ENCODE measurements around the gene GRIK5.

Gene GRIK5

DNA sequence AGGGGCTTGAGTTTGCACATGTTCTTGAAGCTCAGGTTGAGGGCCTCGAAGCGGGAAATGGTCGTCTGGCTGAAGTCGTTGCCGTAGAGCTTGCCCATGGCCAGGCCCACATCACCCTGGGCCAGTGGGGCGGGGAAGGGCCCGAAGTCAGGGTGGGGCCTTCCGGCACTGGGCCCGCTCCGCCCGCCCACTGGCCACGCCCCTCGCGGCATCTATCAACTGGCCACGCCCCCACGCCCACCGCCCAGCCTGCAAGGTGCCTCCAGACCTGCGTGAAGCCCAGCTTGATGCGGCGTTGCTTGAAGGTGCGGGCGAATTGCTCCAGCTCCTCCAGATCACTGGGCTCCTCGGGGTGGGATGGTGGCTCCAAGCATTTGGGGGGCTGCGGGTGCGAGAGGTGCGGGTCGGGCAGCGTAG, 25.8 kb upstream of the GRIK5 start:
- DNase-seq (ENCODE audit: low spot score) = peak; percentile 85

DNA sequence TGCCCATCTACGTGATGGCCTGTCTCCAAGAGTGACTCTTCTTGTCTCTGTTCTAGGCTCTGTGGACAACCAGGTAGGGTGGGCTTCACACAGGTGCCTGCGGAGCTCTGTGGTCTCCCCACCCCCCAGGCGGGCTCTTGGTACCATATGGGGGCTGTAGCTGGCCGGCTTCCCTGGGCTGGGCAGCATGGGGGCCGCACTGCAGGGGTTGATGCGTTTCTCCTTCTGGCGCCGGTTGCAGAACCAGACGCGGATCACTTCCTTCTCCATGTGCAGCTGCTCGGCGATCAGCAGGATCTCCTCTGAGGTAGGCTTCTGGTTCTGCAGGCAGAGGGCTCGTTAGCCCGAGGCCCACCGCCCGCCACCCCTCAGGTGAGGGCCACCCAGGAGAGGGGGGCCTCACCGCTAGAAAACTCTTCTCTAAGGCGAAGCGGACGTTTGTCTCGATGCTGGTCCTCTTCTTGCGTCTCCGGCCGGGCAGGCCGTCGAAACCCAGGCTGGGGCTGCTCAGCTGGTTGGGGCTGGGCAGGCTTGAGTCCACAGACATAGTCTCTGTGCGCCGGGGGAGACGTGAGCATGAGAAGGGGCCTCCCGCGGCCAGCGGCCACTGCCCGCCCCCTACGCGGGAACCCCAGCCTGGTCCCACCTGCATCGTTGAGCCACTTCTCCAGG, 25.3 kb upstream of the GRIK5 start:
- no peak for DNase-seq (ENCODE audit: low spot score)

DNA sequence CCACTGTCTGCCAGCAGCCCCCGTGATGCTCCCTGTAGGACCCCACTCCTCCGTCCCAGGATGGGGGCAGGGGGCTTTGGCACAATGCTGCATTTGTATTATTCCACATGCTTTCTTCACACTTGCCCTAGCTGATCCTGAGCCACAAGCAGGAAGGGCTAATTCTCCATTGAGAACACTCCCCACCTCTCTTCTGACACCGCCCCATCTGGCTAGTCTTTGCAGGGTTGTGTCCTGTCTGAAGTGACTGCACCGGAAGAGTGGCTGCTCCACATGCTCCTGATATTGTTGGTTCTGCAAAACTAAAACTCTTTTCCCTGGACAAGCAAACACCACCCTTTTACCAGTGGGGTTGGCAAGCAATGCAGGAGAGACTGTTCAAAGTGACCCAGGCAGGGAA, 23.9 kb upstream of the GRIK5 start:
- no peak for DNase-seq (ENCODE audit: low spot score)

DNA sequence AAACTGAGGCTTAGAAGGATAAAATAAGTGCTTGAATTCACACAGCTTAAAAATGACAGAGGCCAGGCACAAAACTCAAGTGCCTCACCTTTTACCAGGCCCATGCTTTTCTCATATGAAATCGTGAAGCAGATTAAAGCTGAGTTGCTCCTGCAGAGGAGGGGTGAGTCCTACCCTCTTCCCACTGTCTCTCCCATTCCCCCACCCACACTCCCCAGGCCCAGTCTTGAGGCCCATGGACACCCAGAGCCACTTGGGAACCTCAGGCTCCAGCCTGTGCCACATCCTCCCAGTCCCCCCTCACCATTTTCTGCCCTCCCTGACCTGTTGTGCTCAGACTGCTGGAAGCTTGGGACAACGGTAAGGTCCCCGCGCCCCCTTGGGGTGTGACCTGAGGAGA, 23.5 kb upstream of the GRIK5 start:
- no peak for DNase-seq (ENCODE audit: low spot score)

DNA sequence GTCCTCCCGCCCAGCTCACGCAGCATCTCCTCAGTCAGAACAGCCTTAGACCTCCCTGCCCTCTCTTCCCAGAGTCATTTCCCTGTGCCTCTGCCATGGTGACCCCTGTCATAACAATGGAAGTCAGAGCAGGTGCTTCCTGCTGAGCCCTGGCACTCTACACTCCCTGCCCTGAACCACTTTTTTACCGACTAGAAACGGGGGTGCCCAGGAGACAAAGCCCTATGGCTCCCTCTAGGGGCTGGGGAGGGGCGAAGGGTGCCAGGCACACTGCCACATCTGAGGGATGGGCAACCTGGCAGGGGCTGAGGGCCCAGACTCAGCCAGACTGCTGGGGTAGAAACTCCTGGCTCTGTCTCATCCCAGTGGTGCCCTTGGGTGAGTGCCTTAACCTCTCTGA, 22.3 kb upstream of the GRIK5 start:
- no peak for DNase-seq (ENCODE audit: low spot score)

DNA sequence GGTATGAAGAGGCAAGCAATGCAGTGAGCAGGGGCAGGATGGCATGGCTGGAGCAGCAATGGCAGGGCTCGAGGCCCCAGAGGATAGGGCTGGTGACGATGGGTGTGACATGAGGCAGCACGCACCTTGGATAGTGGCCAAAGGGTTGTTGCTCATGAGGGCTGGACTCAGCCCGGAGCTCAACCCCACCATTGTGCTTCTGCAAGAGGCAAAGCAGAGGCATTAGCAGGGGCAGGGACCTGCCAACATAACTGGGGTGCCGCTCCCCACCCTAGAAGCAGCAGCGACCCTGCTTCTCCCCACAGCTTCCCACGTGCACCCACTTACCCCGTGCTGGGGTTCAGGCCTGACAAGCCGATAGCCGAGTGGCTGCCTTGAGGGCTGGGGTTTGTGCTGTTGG, 21.7 kb upstream of the GRIK5 start:
- DNase-seq (ENCODE audit: low spot score) = no peak

DNA sequence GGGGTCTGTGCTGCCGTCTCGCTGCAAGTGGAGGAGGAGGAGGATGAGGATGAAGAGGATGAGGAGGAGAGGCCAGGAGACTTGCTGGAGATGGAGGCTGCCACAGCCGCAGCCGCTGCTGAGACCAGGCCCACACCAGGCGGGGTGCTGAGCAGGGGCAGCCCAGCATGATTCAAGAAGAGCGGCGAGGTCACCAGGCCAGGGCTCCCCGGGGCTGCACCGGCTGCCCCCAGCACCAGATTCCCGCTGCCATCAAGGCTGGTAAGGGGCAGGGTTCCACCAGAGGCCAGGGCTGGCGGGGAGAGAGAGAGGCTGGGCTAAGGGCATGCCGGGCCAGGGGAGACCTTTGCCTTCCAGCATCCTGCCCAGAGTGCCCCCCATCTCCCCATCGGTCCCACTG, 21.3 kb upstream of the GRIK5 start:
- no peak for DNase-seq (ENCODE audit: low spot score)

DNA sequence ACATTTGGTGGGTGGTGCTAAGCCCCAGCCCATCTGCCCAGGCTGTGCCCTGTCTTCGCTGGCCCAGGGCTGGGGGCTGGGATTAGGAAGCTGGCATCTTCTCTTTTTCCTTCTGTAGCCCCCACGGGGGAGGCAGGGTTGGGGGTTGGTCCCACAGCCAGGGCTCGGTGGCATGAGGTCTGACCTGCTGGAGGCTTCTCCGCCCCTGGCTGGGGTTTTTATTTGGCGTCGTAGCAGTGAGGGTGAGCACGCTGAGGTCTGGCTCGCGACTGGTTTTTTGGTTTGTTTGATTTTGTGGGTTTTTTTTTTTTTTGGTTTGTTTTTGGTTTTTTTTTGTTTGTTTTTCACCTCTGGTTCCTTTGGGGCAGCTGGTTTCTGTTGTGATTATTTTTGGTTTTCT, 20.7 kb upstream of the GRIK5 start:
- no peak for DNase-seq (ENCODE audit: low spot score)

DNA sequence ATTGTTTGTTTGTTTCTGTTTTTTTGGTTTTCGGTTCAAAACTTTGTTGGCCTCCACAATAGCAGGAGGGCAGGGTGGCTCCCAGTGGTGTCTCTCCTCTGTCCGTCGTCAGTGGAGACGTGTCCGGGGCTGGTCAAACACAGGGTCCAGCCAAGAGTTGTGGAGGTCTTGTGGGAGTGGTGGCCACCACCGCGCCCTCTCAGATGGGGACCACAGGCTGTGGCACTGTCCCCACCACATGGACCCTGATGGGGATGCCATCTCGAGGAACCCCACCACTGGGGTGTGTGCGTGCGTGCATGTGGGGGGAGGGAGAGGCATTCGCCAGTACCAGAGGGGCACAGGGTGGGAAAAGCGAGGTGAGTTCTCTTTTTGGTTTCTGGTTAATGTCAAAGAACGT, 19.8 kb upstream of the GRIK5 start:
- DNase-seq (ENCODE audit: low spot score) = no peak

DNA sequence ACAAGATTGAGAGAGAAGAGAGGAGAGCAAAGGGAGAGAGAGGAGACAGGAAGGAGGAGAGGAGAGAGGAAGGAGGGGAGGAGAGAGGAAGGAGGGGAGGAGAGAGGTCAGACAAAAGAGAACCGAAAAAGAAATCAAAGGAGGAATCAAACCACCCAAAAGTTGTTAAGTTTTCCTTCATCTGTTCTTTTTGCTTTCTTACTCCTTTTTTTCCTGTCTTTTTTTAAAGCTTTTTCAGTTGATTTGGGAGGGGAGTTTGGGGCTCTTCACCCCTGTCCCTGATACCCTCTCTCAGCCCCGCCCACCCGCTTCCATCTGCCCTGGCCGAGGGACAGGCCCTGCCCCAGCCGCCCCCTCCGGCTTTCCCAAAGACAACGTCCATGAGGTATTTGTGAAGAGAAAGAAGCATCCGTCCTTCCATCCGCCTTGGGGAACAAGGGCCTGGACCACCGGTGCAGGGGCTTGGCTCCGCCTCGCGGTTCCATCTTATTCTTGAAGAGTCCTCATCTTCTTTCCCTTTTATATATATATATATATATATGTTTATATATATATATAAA, 19.3 kb upstream of the GRIK5 start:
- no peak for DNase-seq (ENCODE audit: low spot score)

DNA sequence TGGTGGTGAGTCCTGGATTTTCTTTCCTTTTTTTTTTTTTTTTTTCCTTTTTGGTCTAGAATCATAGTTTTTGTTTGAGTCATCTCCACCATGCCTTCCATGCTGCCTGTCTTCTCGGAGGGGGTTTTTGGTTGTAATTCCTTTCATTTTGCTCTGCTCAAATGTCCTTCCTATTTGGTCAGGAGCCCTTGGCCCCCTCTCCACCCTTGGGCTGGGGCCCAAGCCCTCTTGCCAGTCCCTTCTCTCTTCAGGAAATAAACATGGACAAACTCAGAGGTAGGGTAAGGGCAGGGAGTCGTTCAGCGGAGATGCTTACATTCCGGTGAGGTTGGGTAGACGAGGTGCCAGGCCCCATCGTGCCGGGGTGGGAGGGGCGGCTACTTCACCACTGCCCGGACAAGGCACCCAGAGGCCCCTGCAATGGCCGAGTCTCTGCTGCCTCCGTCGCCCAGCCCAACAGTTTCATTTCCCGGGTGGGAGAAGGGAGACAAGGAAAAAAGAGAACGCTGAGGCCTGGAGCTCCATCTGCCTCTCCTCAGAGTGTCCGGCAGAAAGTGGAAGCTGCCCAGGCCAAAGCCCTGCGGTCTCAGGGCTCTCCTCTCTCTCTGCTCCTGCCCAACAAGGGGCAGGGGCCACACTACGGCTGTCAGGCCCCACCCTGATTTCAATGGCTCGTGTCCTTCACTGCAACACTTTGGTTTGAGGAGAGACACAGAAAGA, 18.6 kb upstream of the GRIK5 start:
- no peak for DNase-seq (ENCODE audit: low spot score)

DNA sequence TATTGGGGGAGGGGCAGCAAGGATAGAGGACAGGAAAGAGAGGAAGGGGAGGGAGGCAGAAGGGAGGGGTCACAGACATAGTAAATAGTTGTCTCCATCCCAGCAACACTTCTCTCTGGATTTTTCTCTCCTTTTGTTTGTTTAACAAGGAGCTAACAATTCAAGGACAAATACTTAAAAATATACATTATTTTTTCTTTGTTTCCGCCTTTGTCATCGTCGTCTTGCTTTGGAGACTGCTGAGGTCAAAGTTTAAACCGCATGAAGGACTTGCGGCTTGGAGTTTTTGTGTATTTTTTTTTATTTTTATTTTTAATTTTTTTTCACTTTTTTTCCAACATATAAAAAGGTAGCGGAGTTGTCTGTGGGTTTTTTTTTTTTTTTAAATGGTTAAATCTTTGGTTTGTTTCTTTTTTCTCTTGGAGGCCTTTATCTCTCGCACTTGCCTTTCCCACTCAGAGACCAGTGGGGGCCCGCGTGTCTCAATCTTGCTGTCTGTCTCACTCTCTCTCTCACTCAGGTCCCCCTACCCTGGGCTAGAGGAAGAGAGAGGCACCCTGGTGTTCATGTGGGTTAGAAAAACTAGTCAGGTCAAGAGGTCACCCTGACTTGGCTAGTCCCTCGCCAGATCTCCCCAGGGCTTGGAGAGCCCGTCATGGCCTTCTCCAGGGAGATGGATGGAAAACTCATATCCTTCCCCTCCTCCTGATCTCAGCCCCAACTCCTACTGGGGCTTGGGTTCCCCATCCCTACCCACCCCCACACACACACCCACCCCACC, 17.0 kb upstream of the GRIK5 start:
- no peak for DNase-seq (ENCODE audit: low spot score)

DNA sequence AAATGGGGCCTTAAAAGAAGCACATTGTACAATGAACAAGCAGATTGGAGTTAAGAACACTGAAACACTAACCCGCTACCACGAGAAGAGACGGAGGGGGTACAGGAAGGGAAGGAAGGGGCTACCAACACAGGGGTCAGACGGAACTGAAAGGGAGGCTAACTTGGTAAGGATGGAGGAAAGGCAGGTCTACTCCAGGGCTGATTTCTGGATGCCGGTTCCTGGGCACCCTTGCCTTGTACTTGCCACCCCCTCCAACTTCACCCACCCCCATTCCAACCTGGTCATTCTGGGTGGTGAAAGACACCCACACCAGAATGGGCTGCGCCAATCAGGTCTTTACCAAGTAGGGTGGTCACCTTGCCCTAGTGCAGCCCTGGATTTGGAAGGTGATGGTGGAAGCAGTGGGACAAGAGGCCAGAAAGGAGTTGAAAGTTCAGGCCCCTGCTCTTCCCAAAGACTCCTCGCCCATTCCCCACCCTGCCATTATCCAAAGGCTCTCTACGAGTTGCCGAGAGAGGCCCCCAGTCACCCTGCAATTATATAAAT, 16.3 kb upstream of the GRIK5 start:
- no peak for DNase-seq (ENCODE audit: low spot score)

DNA sequence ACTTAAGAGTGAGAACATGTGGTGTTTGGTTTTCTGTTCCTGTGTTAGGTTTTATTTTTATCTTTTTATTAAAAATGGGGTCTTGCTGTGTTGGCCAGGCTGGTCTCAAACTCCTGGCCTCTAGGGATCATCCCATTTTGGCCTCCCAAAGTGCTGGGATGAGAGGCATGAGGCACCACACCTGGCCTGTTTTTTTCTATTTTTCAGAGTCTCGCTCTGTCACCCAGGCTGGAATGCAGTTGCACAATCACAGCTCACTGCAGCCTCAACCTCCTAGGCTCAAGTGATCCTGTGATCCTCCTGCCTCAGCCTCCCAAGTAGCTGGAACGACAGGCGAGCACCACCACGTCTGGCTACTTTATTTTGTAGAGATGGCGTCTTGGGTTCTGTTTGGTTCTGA, 13.5 kb upstream of the GRIK5 start:
- DNase-seq (ENCODE audit: low spot score) = no peak

DNA sequence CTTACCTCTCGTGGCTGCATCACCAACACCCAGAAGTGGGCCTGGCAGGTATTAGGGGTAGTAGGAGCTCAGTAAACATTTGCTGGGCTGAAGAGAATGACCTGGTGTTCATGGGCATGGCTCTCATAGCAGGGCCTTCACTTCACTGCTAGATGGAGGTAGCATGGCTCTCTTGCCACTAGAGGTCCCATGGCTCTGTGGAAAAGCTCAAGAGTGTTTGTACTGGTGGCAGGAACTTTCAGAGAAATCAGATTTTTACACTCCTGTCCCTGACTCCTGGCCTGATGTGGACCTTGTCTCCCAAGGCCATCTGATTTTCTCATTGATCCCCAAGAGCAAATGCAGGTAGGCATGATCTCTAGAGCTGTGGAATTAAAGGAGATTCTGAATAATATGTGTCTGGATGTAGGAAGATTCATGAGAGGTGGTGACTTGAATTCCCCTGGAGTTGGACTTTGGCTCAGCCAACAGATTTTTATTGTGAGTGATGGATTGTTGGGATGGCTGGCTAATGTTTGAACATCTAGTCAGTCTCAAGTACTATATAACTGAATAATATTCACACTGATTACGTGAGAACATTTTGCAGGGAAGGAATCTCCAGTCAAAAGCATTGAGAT, 11.7 kb upstream of the GRIK5 start:
- DNase-seq (ENCODE audit: low spot score) = no peak

DNA sequence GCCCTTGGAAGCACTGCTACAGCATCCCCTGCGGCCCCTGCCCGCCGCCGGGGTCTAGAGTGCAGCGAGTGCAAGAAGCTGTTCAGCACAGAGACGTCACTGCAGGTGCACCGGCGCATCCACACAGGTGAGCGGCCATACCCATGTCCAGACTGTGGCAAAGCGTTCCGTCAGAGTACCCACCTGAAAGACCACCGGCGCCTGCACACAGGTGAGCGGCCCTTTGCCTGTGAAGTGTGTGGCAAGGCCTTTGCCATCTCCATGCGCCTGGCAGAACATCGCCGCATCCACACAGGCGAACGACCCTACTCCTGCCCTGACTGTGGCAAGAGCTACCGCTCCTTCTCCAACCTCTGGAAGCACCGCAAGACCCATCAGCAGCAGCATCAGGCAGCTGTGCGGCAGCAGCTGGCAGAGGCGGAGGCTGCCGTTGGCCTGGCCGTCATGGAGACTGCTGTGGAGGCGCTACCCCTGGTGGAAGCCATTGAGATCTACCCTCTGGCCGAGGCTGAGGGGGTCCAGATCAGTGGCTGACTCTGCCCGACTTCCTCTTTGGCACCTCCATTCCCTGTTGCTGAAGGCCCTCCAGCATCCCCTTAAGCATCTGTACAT, 10.9 kb upstream of the GRIK5 start:
- no peak for DNase-seq (ENCODE audit: low spot score)

DNA sequence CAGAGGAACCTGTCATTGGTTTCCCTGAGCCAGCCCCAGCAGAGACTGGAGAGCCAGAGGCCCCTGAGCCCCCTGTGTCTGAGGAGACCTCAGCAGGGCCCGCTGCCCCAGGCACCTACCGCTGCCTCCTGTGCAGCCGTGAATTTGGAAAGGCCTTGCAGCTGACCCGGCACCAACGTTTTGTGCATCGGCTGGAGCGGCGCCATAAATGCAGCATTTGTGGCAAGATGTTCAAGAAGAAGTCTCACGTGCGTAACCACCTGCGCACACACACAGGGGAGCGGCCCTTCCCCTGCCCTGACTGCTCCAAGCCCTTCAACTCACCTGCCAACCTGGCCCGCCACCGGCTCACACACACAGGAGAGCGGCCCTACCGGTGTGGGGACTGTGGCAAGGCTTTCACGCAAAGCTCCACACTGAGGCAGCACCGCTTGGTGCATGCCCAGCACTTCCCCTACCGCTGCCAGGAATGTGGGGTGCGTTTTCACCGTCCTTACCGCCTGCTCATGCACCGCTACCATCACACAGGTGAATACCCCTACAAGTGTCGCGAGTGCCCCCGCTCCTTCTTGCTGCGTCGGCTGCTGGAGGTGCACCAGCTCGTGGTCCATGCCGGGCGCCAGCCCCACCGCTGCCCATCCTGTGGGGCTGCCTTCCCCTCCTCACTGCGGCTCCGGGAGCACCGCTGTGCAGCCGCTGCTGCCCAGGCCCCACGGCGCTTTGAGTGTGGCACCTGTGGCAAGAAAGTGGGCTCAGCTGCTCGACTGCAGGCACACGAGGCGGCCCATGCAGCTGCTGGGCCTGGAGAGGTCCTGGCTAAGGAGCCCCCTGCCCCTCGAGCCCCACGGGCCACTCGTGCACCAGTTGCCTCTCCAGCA, 10.1 kb upstream of the GRIK5 start:
- no peak for DNase-seq (ENCODE audit: low spot score)

DNA sequence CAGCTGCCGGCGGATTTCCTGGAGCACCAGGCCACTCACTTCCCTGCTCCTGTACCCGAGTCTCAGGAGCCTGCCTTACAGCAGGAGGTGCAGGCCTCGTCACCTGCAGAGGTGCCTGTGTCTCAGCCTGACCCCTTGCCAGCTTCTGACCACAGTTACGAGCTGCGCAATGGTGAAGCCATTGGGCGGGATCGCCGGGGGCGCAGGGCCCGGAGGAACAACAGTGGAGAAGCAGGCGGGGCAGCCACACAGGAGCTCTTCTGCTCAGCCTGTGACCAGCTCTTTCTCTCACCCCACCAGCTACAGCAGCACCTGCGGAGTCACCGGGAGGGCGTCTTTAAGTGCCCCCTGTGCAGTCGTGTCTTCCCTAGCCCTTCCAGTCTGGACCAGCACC, 9.3 kb upstream of the GRIK5 start:
- DNase-seq (ENCODE audit: low spot score) = no peak

DNA sequence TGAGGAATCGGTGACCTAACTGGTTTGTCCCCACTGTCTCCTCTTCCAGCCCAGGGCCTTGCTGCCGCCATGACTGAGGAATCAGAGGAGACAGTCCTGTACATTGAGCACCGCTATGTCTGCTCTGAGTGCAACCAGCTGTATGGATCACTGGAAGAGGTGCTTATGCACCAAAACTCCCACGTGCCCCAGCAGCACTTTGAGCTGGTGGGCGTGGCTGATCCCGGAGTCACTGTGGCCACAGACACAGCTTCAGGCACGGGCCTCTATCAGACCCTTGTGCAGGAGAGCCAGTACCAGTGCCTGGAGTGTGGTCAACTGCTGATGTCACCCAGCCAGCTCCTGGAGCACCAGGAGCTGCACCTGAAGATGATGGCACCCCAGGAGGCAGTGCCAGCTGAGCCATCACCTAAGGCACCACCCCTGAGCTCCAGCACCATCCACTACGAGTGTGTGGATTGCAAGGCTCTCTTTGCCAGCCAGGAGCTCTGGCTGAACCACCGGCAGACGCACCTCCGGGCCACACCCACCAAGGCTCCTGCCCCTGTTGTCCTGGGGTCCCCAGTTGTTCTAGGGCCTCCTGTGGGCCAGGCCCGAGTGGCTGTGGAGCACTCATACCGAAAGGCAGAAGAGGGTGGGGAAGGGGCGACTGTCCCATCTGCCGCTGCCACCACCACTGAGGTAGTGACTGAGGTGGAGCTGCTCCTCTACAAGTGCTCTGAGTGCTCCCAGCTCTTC, 8.7 kb upstream of the GRIK5 start:
- DNase-seq (ENCODE audit: low spot score) = no peak

DNA sequence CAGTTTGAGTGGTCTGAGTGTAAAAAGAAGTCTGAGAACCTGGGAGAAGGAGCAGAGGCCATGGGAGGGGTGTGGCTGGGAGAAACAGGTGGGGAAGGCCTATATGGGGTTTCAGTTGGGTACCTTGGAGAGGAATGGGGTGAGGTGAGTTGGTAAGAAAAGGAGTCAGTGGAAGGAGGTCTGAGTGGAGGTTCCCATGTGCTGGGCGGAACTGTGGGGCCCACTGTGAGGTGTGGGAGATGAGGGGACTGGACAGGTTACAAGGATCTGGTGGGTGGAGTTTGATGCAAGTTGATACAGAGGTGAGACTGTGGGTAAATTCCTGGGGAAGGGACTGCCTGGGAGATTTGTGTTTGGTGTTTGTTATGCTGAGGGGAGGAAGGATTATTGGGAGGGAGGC, 8.1 kb upstream of the GRIK5 start:
- no peak for DNase-seq (ENCODE audit: low spot score)

Data from ecto neural progenitor cell (in vitro differentiated cells).